D721Med (cell line): ENCODE measurements around the gene TRMT61A.

Source experiments
- DNase-seq: peaks from one replicate; pipeline ENCODE4 v3.0.0; 2011; ENCODE audit warnings: low spot score; ENCODE audit not compliant: insufficient read length
- FAIRE-seq: peaks from 2 replicates; lab custom pipeline; 2011; peaks lifted over from hg19 to GRCh38; lab: Jason Lieb, UNC
- CTCF ChIP-seq: IDR thresholded peaks from 2 replicates; pipeline ENCODE4 v1.5.1; 2012; ENCODE audit warnings: mild to moderate bottlenecking, control low read depth; ENCODE audit not compliant: insufficient read depth; ENCODE audit errors: missing control alignments

TRMT61A gene

DNA sequence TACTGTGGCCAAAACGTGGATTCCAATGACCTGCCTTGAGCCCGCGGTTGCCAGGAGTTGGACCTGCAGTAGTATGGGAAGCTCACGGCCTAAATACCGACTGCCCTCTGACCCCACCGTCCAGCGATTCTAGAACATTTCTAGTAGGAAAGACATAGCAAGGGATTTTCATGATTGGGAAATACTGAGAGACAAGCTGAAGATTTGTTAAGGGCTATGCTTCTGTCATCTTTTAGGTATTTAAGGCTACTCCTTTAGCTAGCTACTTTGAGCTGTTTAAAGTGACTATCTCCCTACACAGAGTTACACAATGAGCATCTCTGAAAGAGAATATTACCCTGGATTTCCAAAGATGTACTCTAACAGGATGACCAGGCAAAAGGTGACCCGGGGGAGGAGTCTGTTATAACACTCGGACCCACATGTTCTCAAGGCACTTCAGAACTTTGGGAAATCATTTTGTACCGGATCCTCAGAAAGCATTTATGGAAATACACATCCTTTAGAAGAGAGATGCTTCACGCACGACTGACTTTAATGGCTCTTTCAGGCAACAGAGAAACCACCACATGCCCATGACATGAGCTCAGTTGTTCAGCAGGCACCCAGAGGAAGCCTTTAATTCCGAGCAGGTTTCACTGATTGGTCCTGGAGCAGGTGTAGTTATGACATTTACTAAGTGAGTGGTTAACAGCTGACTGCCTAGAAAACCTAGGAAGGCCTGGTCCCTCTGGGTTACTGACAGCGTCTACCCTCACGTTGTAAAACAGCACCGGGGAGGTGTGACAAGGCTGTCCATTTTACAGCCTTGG is 29.3 kb downstream of the TRMT61A start:
- no peak for DNase-seq
- TF ChIP-seq CTCF, result no peak

DNA sequence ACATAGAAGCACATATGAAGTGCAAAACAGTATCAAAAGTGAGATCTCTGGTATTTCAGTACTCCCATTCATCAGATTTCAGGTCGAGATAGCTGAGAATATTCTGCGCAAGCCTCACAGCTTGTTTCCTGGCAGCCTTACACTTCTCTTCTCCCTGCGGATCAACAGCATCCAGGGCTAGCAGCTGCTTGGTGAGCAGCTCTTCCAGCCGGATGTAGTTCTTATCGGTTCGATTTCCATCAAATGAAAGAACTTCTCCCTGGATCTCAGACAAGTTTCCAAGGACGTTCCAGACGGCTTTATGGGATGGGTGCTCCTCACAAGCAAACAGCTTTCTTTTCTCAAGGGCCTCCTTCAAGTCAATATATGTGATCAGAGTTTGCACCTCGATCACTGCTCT is 30.8 kb downstream of the TRMT61A start:
- no peak for TF ChIP-seq CTCF
- DNase-seq (no peak), FAIRE-seq (no peak)

More for the DNA sequence above, 29.3 kb downstream of the TRMT61A start:
- FAIRE-seq, result no peak

- FAIRE-seq, result no peak
These were observed 31.7 kb downstream of the TRMT61A start for GRCh38 chr14:103560691-103561090.

DNA sequence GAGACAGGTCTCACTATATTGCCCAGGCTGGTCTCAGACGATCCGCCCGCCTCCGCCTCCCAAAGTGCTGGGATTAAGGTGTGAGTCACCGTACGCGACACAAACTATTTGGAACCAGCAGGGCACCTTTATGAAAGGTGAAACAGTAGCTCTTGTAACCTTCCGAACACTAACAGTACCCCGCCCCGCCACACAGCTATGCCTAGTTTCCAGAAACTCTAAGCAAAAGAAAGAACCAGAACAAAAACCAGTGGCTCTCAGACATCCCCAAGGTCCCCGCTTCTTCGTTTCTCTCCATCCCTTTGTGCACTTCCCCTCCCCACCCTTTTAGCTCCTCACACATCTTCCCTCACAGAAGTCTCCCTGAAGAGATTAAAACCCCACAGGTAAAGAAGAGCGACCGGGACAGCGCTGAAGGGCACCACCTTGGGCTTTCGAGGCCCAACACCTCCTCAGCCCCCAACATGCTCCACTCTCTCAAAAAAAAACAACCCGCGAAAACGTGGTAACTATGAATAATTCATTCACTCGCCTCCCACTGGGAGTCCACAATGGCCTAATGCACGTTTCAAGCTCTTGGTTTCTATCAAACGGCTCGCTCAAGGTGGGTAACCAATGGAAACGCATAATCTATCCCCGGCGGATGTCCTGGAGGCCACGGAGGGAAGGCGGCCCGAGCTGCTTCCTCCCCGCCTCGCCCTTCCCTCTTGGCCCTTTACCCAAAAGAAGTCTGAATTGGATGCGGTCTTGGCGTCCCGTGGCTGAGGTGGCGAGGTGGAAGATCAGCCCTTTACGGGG is 32.6 kb downstream of the TRMT61A start:
- no peak for TF ChIP-seq CTCF
- FAIRE-seq, result no peak
- DNase-seq, result no peak

More at GRCh38 chr14:103560691-103561090, 31.7 kb downstream of the TRMT61A start:
- TF ChIP-seq CTCF, result no peak
- no peak for DNase-seq

DNA sequence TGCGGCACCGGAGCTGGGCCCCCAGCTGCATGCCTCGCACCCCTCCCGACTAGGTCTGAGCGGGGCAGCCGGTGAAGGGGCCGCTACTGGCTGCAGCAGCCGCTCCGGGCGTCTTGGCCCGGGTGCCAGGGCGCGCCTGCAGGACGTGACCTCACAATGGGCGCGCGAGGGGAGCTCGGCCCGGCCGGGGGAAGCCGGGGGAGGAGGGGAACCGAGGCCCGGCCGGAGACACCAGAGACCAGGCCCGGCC is 33.1 kb downstream of the TRMT61A start:
- TF ChIP-seq CTCF, result no peak
- no peak for FAIRE-seq
- DNase-seq, result no peak

DNA sequence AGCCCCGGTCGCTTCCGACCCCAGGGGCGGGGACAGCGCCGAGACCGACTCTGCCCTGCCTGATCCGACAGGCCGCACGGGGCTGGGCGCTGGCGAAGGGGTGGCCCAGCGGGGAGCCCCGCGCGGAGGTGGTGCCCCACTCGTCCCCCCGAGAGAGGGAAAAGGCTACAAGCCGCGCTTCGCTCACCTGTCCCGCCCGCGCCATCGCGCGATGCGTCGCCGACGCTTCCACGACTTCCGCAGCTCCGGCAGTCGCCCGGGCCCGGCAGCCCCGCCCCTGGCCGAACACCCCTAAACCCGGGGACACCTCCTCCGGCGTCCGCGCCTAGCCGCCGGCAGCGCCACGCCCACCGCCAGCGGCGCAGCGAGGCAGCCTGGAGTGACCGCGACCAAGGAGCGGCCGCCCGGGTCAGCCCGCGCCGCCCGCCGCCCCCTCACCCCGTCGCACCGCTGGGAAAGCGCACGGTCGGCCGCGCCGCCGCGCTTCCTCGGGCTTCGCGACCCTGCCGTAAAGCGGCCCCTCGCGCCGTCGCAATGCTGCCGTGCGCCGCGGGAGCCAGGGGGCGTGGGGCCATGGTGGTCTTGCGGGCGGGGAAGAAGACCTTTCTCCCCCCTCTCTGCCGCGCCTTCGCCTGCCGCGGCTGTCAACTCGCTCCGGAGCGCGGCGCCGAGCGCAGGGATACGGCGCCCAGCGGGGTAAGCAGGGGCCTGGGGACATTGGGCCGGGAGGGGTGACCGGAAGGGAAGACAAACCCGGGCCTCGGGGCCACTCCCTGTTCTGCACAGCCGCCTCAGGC is 33.6 kb downstream of the TRMT61A start, which contains the start of the genes BAG5 and COA8:
TSS of gene BAG5 (minus strand) at position 229 of the 797 bp plus-strand sequence. CDS start 1,493 bp downstream, outside the sequence.
TSS of gene COA8 (plus strand) at position 532 of the 797 bp plus-strand sequence. CDS start at position 574, 42 bp downstream.
- DNase-seq, result peak; percentile 95

More for the DNA sequence above, 33.6 kb downstream of the TRMT61A start, which contains the start of the genes BAG5 and COA8:
- no peak for FAIRE-seq
- no peak for TF ChIP-seq CTCF
